NCI-H1417 (cell line): ENCODE data around the gene FLT3LG.
A peak's percentile ranks its signal among the peaks of the same experiment; 100 is the strongest.

Experiments used
- DNase-seq, 3 experiments: peaks; one replicate each; lab custom pipeline; 2025; lab: John Stamatoyannopoulos, UW

Gene FLT3LG

GRCh38 chr19:49473868-49474541, at the start of gene FLT3LG:
FLT3LG (plus strand) TSS chr19:49474215; CDS start chr19:49474640, 425 bp downstream.
- DNase-seq: peak; percentile 51 to 75 (median 66)

- no peak for DNase-seq
Observed at GRCh38 chr19:49425178-49425577, 48.8 kb upstream of the FLT3LG start, which contains the start of gene GFY. GFY (plus strand) TSS chr19:49425388; CDS start chr19:49426431, 1,043 bp downstream.

GRCh38 chr19:49425922-49426592, 48.0 kb upstream of the FLT3LG start:
- DNase-seq: peak in 2 of 3 experiments; percentile 4 to 91

GRCh38 chr19:49427339-49427738, 46.7 kb upstream of the FLT3LG start:
- no peak for DNase-seq

GRCh38 chr19:49427855-49428546, 46.0 kb upstream of the FLT3LG start:
- DNase-seq: peak in 2 of 3 experiments; percentile 36 to 51

- no peak for DNase-seq
Observed at GRCh38 chr19:49428547-49429451, 45.2 kb upstream of the FLT3LG start.

- DNase-seq: peak in 1 of 3 experiments; percentile 83
Observed at GRCh38 chr19:49430172-49430677, 43.8 kb upstream of the FLT3LG start.

- DNase-seq: peak in 1 of 3 experiments; percentile 18
Observed at GRCh38 chr19:49430678-49431329, 43.2 kb upstream of the FLT3LG start.

GRCh38 chr19:49431330-49431749, 42.7 kb upstream of the FLT3LG start:
- DNase-seq: no peak

GRCh38 chr19:49432141-49433073, 41.6 kb upstream of the FLT3LG start:
- DNase-seq: no peak

GRCh38 chr19:49433240-49433901, 40.6 kb upstream of the FLT3LG start:
- no peak for DNase-seq

GRCh38 chr19:49434907-49435583, 39.0 kb upstream of the FLT3LG start:
- DNase-seq: peak in 1 of 3 experiments; percentile 6

- DNase-seq: no peak
Observed at GRCh38 chr19:49435670-49436069, 38.3 kb upstream of the FLT3LG start.

GRCh38 chr19:49436381-49437017, 37.5 kb upstream of the FLT3LG start:
- DNase-seq: no peak

GRCh38 chr19:49437231-49437630, 36.8 kb upstream of the FLT3LG start:
- no peak for DNase-seq

- DNase-seq: no peak
Observed at GRCh38 chr19:49438261-49438660, 35.8 kb upstream of the FLT3LG start.

GRCh38 chr19:49439836-49440235, 34.2 kb upstream of the FLT3LG start:
- DNase-seq: no peak
